HG03066 (cell line): ENCODE results near the gene MBNL3.

Source experiments
- ATAC-seq: cut with Tn5 transposase; IDR thresholded peaks from one replicate; pipeline ENCODE4 v1.9.1; 2021; ENCODE audit warnings: low read depth; ENCODE audit not compliant: unreplicated experiment

MBNL3 gene

DNA sequence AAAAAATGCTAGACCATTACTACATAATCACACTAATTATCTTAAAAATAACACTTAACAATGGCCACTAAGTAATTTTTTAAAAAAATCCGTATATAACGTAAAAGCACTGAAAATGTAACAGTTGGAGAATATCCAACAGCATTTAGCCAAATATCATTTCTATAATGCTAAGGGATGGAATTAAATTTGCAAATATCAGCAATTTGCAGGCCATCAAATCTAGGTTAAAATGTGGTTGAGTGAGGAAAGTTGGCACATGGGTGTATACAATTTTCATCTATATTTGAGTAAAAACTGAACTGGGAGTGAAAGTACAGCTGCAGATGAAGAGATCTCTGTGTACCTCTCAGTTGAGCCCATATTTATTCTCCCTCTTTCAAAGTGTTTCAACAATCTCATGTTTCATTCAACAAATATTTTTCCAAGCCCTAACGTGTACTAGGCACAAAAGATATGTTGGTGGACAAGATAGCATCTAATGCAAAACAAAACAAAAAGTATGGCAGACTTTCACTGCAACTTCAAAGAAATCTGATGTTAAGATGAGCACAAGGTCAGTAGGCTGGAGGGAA is 63.0 kb downstream of the MBNL3 start:
- no peak for ATAC-seq

DNA sequence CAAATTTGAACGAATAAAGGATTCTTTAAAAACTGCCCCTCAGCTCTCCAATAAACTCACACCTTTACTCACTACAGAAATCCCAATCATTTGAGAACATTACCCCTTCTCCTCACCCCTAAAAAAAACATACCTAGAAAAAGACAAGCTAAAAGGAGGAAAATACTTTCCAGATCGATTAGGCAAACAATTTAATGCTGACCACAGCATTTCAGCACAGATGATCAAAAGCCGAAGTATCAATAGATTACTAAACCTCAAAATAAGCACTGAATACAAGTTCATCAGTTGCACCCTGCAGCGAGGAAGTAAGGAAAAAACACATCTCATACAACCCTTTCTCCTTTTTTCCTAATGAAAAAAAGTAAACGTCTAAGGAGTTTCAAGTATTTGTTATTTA is 65.5 kb downstream of the MBNL3 start:
- no peak for ATAC-seq

DNA sequence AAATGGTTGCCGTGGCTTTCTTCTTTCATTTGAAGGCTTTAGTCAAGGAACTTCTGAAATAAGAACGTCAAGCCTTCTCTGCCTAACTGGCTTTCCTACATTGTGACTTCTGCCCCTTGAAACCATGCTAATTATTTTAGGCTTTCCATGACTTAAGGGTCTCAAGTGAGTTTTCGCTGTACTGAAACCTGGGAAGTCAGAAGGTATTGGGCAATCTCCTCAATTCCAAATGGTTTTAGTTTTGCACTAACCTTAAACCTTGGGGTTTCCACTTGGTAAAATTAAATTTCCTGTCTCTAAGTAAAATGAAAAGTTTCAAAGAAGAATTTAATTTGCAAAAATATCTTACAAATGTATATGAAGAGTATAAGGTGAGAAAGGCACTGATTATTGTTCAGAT is 73.8 kb downstream of the MBNL3 start:
- no peak for ATAC-seq

DNA sequence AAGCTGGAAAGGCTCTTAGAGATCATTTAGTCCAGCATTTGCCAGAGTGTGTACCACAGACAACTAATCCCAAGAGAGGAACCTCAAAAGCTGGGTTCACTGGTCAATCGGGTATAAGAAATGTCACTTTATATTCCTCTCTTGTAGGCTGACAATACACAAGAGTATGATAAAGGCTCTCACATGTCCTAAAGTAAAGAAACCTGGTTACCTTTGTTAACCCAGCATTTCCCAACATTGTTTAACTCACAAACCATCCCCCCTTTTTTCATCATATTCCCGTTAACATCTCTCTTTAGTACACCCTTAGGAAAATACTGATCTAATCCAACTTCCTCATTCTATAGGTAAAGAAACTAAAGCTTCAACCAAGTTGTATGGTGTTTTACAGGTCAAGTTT is 74.4 kb downstream of the MBNL3 start:
- no peak for ATAC-seq

DNA sequence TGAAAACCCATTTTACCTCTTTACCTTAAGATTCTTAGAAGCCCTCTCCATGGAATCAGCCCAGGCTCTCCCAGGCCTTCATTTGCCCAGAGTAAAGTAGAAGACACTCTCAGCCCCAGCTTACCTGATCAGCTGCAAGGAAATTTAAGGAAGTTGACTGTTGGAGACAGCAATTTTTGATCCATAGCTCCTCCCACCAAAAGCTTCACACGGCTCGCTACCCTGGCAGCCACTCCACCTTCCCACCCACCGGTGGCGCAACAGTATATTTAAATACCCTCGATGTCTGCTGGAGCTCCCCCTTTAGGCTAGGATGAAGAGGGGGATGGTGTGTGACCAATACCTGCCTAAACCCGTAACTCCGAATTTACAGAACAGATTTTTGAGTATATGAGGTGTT is 75.4 kb downstream of the MBNL3 start:
- no peak for ATAC-seq

DNA sequence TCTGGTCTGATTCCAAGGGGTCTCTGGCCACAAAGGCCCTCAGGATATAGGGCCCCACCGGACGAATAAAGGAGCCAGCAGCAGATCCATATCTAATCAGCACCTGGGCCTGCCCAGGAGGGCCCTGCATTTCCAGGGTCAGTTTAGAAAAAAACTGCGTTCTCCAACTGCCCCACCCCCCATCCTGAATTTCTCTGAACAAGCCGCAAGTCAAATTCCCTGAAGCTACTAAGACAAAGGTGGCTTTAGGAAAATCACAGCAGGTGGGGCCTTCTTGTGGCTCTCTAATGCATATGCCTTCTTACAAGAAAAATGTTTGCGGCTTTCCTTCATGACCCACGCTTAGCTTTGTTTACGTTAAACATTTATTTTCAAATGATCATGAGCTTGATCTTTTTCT is 76.6 kb downstream of the MBNL3 start:
- no peak for ATAC-seq

DNA sequence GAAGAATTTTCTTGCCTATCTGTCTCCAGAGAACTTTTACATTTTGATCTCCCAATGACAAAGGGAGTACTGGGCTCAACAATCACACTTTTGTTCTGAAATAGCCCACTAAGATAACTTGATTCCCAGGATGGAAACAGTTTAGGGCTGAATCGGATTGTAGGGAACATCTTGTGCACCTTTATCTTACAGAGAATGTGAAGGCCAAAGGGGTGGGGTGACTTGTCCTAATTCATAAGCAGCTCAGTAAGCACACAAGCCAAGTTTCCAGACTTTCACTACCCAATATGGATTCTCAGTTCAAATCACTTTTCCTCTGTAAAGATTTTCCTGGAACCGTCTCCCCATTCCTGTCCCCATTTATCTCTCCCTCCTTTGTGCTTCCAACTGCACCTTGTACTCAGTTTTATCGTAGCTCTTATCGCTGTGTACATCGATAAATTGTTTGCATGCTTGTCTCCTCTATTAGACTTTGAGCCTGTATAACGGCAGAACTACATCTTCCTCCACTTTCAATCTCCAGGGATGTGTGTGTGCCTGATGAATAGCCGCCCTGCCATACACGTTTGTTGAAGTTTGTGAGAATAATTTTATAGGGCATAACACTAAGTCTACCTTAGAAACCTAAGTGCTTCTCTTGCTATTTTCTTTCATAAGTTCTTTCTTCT is 77.4 kb downstream of the MBNL3 start:
- ATAC-seq = no peak

DNA sequence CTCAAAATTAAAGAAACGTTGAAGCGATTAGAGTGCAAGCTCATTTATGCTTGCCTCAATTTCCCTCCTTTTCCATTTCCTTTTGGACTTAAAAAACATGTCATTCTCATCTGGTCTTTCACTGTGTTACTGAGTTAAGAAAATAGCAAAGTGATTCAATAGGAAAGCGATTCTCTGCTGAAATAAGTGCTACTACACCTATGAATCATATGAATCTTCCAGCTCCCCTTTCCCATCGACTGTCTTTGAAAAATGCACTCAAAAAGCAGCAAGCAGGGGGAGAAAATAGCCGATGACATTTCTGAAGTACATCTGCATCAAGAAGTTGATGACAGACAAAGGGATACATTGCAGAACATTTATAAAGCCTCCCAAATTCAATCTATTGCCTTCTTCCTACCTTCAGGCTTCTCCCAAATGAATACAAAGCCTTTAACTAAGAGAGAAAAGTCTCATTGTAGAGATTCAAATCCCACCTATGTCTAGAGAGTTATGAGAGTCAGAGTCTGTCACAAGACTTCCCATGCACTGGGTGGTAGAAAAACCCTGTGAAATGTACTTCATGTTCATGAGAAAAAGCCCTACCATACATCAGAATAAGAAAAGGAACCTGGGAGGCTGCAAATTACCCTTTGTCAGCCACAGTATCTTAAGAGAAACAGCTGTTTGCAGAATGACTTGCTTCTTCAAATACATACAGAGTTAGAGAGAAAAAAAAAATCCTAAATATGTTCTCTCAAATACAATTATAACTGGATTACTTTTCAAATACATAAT is 78.9 kb downstream of the MBNL3 start:
- ATAC-seq = no peak

DNA sequence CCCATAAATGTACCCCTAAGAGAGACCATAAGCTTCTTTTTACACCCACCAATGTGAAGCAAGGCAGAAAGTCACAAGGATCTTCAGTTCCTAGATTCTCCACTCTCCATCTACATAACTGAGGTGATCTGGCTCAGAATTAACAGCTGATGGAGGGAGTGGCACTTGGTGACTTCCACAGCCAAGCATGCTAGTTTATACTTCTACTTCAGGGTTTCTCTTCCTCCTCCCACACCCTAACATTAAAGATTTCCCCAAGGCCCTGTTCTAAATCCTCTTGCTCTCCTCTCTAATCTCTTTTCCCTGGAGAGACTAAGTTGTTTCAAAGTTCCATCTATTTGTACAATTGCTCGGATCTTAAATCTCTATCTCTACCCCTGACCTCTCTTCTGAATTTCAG is 81.1 kb downstream of the MBNL3 start:
- ATAC-seq = no peak

DNA sequence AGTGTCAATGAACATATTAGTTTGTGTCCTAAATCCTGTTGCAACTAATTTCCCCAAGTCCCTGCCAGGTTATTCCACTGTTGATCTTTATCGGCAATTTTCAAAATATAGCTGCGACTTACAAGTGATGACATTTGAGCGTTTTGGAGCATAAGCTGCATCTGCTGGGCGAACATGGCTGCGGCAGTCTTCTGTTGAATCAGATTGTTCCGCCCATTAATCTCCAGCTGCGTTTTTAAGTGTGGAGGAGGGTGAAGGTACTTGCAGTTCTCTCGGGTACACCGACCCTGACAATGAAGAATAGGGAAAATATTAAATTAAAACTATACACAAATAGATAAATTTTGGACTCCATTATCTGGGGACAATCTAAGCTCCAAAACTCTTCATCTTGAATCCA is 82.7 kb downstream of the MBNL3 start:
- ATAC-seq = no peak

DNA sequence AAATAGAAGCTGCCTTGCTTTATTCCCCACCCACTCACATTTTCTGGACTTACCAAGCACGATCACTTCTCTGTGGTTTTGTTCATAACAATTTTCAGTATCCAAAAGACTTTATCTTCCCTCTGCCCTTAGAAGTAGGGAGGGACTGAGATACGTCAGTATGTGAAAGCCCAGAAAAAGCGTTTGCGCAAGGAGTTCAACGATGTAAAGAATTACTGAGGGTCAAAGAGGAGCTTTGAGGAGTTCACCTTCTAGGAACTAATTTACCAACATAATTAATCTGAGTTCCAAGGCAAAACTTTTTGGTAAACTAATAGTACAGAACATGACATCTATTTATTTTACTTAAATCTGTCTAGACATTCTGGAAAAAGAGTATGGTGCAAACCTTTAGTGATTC is 84.6 kb downstream of the MBNL3 start:
- ATAC-seq = no peak

DNA sequence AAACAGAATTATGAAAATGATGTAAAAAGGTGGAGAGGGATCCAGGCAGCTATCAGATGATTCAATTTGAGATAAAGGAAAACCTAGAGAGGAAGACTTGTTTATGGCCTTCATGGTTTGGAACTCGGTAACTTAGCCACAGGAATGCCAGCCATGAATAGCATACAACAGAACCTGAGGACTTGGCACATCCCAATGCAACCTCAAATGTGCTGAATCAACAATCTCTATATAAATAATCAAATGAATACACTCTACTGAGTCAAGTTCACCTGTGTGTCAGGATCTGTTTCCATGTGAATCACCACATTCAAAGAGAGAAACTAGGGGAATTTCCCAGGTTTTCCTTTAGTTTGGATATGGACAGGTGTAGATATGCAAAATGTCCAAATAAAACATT is 86.9 kb downstream of the MBNL3 start:
- ATAC-seq = no peak

DNA sequence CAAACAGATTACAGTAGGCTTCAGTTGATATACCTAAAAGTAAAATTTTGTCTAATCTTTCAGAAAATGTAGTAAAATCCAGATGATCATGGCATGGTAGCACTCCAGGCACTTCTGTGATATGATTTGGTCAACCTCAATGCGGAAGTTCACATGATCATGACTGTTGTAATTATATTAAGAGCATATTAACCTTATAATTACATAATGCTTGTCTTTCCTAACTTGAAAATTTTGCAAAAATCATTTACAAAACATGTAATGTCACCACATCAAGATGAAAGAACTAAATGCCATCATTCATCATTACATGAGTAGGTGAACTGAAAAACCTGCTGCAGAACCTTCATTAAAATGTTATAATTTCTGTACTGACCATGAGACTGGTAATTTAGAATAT is 88.1 kb downstream of the MBNL3 start:
- ATAC-seq = no peak

DNA sequence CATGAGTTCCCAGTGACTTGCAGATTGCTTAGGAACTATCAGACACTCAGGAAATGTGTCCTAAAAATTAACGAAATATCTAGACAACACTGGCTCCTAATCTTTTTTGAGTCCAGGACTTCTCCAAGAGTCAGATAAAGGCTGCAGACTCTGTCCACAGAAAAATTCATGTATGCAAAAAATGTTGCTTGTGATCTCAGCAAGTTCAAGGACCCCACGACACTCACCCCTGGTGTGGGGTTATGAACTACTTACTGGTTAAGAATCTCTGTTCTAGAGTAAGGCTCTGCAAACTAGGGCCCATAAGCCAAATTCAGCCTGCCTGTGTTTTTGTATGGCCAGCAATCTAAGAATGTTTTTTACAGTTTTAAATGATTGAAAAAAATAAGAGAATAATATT is 93.2 kb downstream of the MBNL3 start:
- no peak for ATAC-seq

DNA sequence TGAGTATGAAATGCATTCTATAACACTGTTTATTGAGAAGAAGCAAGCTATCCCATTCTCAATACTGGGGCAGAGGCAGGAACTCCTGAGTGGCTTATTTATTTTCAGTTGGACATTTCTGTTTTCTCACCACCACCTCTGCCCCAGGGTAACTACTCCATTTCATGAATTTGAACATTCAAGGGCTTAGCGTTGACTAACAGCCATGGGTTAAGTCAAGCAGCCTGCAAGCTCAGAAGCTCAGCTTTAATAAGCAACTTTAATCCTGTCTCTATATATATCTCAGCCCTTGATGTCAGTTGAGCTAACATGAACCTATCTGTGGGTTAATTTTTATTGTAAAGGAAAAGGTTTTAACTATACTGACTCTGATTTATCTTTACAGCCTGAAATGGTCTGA is 93.8 kb downstream of the MBNL3 start:
- no peak for ATAC-seq

DNA sequence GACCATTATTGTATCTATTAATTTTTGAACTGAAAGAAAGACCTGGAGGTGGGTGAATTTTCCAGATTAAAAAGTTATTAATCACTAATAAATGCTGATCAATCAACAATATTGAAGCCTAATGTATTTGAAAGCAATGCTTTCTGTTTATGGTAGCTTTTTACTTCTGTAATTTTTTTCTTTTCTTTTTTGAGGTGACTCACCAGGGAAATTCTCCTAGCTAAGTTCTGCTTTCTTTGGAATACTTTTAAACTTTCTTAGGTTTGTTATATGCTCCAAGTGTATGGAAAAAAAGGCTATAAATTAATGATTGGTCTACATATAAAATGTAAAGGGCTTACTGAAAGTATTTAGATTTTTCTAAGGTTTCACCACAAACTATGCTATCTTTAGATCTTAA is 94.2 kb downstream of the MBNL3 start:
- no peak for ATAC-seq

DNA sequence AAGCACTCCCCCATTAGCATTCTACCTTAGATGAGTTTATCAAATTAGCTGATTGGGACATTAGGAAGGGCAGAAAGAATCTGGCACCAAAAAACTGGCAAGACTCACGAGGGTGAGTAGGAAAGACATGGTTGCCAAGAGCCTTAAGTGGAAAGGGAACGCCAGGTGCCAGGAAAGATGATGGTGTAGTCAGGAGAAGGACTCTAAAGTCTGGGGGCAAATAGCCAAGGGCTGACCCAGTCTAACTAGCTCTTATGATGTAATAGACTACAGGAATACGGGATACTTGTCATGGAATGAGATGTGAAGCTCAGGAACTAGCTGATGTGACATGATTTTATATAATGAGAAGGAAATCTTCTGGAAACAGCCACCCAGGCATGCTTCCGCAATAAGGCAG is 94.8 kb downstream of the MBNL3 start:
- no peak for ATAC-seq

DNA sequence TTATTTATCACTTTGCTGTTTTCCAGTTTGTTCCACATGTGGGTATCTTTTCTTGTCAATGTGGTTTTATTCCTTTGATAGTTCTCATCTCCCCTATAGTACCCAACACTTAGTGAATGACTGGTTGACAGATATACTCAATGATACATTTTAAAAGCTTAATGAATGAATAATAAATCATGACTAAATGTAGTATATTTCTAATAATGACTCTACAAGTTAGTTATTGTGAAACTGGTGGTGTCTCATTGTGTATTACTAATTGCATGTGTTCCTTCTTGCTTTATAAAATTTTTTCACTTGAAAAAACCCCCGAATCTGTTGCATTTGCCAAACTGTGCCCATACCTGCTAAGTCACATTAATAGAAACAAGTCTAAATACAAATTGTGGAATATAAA is 95.4 kb downstream of the MBNL3 start:
- ATAC-seq = no peak

DNA sequence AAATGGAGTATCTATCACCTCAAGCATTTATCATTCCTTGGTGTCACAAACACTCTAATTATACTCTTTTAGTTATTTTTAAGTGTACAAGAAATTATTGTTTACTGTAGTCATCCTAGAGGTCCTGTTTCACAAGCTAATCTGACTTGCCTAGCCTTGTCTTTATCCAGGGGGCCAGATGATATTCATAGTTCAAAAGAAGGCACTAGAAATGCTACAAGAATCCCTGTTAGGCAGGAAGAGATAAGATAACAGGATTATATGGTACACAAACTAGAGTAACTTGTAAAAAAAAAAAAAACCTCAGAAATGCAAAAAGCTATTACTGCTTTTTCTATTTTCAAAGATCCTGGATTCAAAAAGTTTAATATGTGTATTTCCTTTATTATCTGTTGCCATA is 95.8 kb downstream of the MBNL3 start:
- ATAC-seq = no peak

DNA sequence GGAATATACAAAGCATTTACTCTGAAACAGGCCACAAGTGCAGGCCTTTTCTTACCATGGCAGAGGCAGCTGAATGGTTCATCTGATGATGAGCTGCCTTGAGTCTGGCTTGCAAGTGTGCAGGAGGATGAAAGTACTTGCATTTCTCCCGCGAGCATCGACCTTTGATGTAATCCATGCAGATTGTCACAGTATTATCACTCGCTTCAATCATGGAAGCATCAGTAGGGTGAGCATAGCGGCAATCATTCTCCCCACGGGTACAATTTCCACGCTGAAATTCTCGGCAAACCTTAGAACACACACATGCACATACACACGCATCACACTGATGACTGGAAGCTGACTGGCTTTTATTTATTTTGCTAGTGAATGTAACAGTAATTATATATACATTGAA is 98.0 kb downstream of the MBNL3 start:
- no peak for ATAC-seq

DNA sequence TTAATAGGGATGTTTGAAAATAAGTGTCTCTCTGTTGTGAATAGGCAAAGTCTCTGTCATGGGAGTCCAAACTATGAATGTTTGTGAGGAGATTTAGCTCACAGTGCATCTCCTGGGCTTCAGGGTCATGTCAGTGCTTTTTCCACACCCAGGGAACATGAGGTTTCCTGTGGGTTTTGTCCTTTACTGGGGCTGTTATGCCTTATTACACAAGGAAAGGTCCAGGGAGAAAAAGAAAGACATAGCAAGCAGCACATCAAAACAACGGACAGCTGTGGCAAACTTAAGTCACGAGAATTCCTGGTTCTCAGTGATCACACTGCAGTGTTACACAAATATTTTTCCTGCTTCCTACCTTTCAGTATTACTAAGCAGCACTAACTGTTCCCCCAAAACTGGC is 99.4 kb downstream of the MBNL3 start:
- no peak for ATAC-seq

DNA sequence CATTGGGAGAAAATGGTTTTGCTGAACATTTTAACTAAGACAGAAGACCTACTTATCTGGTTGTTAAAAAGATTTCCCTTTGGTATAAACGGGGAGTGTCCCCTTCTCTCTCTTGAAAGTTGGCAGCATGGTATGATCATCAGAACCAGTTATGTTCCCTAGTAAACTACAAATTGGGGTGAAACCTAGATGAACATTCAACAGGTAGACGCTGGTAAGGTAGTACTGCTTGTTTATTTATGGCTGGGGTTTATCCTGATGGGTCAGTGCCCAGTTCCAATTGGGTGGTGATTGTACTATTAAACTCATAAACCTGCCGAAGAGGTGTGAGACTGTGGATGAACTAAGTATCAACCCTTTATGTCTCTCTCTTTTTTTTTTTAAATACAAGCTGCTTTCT is 100.5 kb downstream of the MBNL3 start:
- no peak for ATAC-seq
